ENCODE data around the gene RNU6-7. TPM values are rescaled to one million over a fixed set of nuclear protein-coding genes. Genes with fewer than 3 reads are reported as not detected.

The RNU6-7 gene
- not detected in 2 replicates for total RNA-seq (2014; rRNA removed; shearing (Covaris generic))
- not detected in 2 replicates for polyA plus RNA-seq (2015; cell fraction: cytosol; rRNA removed)
- polyA plus RNA-seq (2015; cell fraction: nucleus; rRNA removed): not detected in 2 replicates

DNA sequence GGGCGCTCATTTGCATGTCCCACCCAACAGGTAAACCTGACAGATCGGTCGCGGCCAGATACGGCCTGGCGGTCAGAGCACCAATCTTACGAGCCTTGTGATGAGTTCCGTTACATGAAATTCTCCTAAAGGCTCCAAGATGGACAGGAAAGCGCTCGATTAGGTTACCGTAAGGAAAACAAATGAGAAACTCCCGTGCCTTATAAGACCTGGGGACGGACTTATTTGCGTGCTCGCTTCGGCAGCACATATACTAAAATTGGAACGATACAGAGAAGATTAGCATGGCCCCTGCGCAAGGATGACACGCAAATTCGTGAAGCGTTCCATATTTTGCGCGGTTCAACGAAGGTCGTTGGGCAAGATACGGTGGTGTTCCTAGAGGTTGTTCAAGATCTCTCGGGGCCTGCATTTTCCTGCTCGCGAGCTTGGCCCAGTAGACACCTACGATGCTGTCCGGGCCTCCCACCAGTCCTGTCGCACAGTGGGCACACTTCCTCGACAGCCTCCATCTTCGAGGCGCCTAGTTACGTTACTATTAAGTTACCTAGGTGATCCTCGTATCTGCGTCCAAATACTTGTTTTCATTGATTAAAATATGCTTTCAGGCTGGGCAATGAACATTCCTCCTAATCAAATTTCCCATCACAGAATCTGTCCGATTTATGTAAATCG, at the start of gene RNU6-7:
Gene RNU6-7 (plus strand): TSS at position 230 of the 675 bp plus-strand sequence.
- DNase-seq (ENCODE audit: low read depth): peak; percentile 73

- no peak for DNase-seq (ENCODE audit: low read depth)
Observed at GRCh38 chr14:32166029-32166428, 35.8 kb upstream of the RNU6-7 start.

GRCh38 chr14:32166924-32167323, 34.9 kb upstream of the RNU6-7 start:
- no peak for DNase-seq (ENCODE audit: low read depth)

GRCh38 chr14:32167907-32168306, 33.9 kb upstream of the RNU6-7 start:
- DNase-seq (ENCODE audit: low read depth): no peak

DNA sequence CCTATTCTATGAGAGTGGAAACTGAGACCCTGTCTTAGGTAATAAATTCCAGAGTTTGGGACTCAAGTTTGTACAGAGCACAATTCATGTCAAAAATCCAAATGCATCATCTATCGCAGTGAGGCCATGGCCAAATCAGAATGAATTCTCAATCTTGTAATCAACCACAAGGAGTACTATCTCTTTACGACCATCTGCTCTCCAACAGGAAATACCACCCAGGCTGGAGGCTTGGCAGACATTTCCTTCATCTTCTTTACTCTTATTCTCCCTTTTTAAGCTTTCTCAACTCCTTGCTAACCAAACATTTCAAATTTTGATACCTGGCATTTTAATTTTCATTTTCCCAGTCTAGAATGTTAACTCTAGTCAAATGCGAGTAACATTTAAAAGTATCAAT, 32.7 kb upstream of the RNU6-7 start:
- DNase-seq (ENCODE audit: low read depth): no peak

- DNase-seq (ENCODE audit: low read depth): no peak
Observed at GRCh38 chr14:32171469-32171868, 30.4 kb upstream of the RNU6-7 start.

DNA sequence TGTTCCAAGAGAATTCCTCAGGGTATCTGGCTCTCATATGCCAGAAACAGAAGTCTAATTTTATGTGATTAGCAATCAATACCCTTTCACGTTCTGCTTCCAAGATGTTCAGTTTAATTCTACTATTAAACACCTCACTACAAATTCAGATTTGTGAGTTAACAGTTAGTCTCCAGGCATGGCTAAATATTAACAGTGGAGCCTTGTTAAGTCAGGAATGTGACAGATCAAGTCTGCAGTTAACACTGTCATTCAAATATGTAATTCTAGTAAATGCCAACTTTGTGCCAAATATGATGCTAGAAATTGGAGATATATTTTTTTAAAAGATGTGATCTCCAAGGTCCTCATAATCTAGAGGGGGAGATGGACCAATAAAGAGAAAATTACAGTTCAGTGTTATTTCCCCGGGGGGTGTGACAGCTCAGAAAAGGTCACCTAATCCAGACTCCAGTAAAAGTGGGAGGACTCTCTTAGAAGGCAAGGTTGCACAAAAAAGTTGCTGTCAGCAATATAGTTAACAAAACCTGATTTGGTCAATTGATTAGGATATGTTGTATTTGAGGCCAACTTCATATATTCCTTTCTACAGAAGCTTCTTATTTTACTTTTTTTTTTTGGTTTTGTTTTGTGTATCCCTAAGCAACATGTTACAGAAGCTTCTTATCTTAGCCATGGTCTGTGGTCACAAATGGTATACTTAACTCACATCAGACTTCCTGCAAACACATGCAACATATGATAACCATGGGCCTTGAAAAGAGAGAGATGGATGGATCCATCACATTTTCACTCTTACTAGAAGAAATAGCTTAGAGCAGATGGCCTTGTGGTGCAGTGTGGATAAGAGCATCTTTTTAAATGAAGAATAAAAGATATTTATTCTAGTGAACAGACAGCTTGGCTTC, 18.4 kb upstream of the RNU6-7 start:
- no peak for DNase-seq (ENCODE audit: low read depth)

DNA sequence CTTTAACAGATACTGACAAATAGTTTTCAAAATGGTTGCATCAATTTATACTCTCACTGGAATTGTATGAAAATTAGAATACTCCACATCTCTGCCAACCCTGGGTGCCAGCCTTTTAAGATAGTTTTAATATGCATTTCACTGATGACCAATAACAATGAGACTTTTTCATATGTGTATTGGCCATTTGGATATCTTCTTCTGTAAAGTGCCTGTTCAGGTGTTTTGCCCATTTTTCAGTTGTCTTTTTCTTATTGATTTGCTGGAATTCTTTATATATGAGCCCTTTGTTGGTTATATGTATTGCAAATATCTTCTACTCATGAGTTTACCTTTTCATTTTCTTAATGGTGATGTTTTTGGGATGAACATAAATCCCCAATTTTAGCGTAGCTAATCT, 16.7 kb upstream of the RNU6-7 start:
- no peak for DNase-seq (ENCODE audit: low read depth)

- no peak for DNase-seq (ENCODE audit: low read depth)
Observed at GRCh38 chr14:32186248-32186647, 15.6 kb upstream of the RNU6-7 start.

DNA sequence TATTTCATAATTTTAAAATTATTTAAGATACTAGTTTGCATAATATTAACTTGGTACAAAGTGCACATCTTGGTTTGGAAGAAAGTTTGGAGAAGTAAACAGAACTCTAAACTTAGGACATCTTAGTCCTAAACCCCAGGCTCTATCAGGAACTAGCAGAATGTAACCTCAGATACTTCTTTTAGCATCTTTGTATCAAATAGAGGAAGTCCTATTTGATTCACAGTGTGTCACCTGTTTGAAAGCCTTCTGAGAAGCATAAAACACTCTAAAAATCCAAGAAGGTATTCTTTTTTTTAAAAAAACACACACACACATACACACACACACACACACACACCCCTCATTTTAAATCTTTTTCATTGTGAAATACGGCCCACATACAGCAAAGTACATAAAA, 12.0 kb upstream of the RNU6-7 start:
- no peak for DNase-seq (ENCODE audit: low read depth)

DNA sequence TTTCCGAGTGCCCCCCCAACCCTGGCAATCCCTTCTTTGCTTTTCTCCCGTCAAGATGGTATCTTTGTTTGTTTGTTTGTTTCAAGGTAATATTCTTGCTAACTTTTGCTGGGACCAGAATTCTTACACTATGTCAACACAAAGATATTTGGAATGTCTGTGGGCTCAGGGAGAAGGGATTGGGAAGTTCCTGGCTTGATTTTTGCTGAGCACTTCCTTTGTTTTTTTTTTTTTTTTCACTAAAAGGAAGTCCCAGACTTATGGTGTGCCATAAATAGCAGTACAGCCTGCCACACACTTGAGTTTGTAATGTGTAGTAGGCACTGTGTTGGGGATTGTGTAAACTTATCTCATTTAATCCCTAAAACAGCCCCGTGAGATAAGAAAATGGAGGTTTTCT, 11.2 kb upstream of the RNU6-7 start:
- peak; percentile 27 for DNase-seq (ENCODE audit: low read depth)

DNA sequence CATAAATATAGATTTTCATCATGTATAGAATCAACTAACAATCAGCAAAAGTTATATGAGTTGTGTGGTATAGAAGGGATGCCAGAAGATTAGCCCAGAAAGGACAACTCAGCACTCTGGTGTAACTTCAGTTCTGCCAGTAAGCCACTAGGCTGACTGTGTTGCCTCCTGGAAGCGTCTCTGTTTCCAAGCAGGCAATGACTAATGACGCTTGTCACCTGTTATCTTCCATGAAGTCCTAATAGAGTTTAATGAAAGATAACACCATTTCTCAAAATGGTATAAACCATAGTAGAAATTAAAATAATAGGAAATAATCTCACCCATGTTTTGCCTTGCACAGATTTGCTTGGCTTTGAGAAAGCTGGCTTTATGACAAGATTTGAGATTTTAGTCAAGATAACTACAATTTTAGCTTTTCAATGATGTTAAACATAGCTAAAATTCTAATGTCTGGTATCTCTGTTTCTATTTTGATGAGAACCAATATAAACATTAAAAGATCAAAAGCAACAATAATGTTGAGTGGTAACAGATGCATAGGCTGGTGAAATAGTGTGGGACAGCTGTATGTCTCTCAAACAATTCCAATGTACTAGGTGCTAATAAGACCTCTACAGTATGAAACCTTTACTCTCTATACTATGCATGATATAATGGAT, 9.0 kb upstream of the RNU6-7 start:
- no peak for DNase-seq (ENCODE audit: low read depth)

DNA sequence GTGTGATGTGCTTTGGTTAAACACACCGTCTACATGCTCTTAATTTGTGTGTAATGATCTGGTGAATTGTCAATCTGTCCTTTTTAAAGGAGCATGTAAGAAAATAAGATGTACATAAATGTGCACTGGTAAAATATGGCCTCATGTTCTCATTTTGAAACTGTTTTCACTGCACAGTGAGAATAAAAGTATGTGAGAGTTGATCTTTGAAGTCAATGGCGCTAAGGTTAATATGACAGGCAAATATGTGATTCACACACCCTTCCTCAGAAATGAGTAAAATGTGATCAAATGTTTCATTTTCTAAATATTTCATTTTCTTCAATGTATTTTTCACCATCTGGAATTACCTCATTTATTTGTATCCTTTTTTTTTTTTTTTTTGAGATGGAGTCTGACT, 8.3 kb upstream of the RNU6-7 start:
- DNase-seq (ENCODE audit: low read depth): no peak

DNA sequence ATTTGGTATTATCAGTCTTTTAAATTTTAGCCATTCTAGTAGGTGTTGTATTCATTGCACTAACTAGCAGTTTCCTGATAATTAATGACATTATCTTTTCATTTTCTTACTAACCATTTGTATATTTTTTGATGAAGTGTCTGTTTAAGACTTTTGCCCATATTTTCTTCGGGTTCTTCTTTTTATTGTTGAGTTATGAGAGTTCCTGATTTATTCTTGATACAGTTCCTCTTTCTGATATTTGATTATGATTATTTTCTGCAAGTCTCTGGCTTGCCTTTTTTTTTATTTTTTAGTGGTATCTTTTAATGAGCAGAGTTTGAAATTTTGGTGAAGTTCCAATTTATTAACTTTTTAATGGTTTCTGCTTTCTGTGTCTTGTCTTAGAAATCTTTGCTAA, 6.2 kb upstream of the RNU6-7 start:
- DNase-seq (ENCODE audit: low read depth): no peak

DNA sequence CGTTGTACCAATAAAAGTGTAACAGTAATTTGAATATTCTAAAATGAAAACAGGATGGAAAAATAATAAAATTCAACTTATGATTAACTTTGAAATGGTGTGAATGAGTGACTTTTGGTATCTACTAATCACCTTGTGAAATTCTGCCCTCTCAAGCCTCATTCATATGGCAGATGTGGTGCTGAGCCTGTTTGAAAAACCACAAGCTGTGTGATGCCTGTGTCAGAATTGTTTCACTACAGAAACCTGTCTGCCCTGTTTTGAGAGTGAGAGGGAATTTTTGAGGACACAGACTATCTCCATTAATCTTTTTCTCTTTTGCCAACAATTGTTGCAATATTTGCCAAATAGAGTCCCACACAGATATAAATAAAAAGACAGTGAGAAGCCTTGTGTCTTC, 3.9 kb upstream of the RNU6-7 start:
- DNase-seq (ENCODE audit: low read depth): no peak

- no peak for DNase-seq (ENCODE audit: low read depth)
Observed at GRCh38 chr14:32200368-32201192, 1.3 kb upstream of the RNU6-7 start.

GRCh38 chr14:32201193-32201815, 541 bp upstream of the RNU6-7 start:
- peak; percentile 72 for DNase-seq (ENCODE audit: low read depth)

DNA sequence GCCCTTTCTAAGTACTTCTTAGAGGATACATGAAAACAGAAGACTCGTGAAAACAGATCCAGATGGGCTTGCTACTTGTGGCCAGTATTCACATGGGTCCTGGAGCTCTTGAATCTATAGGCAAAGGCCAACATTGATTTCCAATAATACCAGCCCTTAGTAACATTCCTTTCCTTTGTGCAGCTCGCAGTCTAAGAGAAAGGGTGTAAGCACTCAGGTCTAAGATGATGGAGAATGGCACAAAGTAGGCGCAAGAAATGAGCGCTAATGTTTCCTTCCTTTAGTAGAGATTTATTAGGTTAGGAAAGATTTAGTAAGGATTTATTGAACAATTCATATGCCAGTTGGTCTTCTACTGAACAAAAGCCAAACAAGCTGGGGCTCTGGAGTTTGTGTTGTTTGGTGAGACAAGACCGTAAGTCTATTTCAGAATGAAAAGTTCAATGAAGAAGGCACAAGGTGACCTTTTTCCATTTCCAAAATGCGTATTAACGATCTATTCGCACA, 699 bp downstream of the RNU6-7 start:
- no peak for DNase-seq (ENCODE audit: low read depth)

- peak; percentile 86 for DNase-seq (ENCODE audit: low read depth)
Observed at GRCh38 chr14:32202998-32203882, 1.4 kb downstream of the RNU6-7 start, which contains the start of gene RNU6-8. RNU6-8 (minus strand) TSS chr14:32203269.

All from HT1080 (cell line).